ENCODE measurements around the gene ERBB4. TPM values are rescaled to one million over a fixed set of nuclear protein-coding genes. Genes with fewer than 3 reads are reported as not detected.

ERBB4 gene
- total RNA-seq, 1 donor from 2014 or later = 8.3 TPM

DNA sequence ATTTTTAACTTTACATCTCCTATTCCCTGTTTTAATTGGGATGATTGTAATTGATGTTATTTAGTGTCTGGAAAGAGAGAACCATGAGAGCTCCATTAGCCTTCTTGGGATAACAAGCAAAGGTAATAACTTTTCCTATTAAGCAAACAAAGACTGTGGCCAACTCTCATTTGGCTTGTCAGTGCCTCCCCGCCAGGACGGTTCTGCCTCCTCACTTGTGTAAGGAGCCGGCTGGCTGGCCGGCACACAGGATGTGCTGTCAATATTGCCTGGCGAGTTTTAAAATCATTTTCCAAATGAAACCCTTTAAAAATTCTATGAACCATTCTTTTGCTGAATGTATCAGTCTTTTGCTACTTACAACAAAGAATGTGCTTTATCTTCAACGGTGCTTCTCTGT, 1083.9 kb downstream of the ERBB4 start:
- no peak for DNase-seq
- TF ChIP-seq, protein P1, sequence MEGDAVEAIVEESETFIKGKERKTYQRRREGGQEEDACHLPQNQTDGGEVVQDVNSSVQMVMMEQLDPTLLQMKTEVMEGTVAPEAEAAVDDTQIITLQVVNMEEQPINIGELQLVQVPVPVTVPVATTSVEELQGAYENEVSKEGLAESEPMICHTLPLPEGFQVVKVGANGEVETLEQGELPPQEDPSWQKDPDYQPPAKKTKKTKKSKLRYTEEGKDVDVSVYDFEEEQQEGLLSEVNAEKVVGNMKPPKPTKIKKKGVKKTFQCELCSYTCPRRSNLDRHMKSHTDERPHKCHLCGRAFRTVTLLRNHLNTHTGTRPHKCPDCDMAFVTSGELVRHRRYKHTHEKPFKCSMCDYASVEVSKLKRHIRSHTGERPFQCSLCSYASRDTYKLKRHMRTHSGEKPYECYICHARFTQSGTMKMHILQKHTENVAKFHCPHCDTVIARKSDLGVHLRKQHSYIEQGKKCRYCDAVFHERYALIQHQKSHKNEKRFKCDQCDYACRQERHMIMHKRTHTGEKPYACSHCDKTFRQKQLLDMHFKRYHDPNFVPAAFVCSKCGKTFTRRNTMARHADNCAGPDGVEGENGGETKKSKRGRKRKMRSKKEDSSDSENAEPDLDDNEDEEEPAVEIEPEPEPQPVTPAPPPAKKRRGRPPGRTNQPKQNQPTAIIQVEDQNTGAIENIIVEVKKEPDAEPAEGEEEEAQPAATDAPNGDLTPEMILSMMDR (IDR thresholded peaks at IDR 0.05; ENCODE audit: borderline replicate concordance) = no peak
- Histone ChIP-seq H3K9me3 (replicated peaks) (no peaks in the 10 kb centered on the region), H3K4me1 (no peaks in the 10 kb centered on the region), H3K27me3 (ENCODE audit: low read depth) (no peaks in the 10 kb centered on the region), H3K27ac (replicated peaks) (no peak overlapping the region), H3K36me3 (no peaks in the 10 kb centered on the region), H3K4me3 (no peak overlapping the region)
- intact Hi-C loops (cut with micrococcal nuclease) = no loop called here

GRCh38 chr2:211453311-211453887, 1085.2 kb downstream of the ERBB4 start:
- H3K4me1 ChIP-seq = no peaks in the 10 kb centered on the region
- no peaks in the 10 kb centered on the region for H3K36me3 ChIP-seq
- DNase-seq = no peak
- TF ChIP-seq, protein P1 (IDR thresholded peaks at IDR 0.05; ENCODE audit: borderline replicate concordance) = no peak
- intact Hi-C loops (cut with micrococcal nuclease) = no loop called here
- no peak overlapping the region for H3K4me3 ChIP-seq
- no peaks in the 10 kb centered on the region for H3K27me3 ChIP-seq (ENCODE audit: low read depth)
- H3K27ac ChIP-seq (replicated peaks) = no peak overlapping the region
- H3K9me3 ChIP-seq (replicated peaks) = no peaks in the 10 kb centered on the region

DNA sequence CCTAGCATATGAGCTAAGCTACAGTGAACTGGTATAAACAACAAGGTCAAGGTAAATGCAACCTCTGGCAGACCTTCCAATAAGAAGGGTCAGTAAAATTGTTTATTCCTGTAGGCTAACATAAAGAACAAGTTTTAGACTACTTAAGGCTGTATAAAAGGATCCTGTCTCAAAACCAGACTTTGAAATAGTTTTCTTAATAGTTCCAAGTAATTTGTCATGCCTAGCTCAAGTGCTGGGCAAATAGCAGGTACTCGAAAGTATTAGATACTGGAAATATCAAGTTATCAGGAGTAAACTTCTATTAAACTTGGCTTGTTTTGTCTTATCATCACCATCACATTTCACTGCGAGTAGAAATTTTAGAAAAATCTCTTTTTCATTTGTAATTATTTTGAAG, 1087.0 kb downstream of the ERBB4 start:
- Histone ChIP-seq H3K27ac (replicated peaks) (no peak overlapping the region), H3K4me1 (no peaks in the 10 kb centered on the region), H3K36me3 (no peaks in the 10 kb centered on the region), H3K4me3 (no peak overlapping the region), H3K9me3 (replicated peaks) (no peaks in the 10 kb centered on the region), H3K27me3 (ENCODE audit: low read depth) (no peaks in the 10 kb centered on the region)
- TF ChIP-seq, protein P1 (IDR thresholded peaks at IDR 0.05; ENCODE audit: borderline replicate concordance) = no peak
- intact Hi-C loops (cut with micrococcal nuclease) = no loop called here
- no peak for DNase-seq

DNA sequence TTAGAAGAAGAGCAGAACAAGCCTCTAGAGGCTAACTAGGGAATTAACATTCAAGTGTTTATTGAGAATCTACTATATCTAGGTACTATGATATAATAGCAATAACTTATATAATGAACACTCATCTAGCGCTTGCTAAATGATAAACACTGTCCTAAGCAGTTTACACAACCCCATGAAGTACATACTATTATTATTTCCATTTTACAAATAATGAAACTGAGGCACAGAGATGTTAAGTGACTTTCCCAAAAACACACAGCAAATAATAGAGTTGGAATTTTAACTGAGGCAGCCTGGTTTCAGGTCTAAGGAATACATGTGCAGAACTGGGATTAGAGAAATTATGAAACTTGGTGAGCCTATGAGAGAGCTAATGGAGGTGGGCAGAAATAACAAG, 1088.8 kb downstream of the ERBB4 start:
- intact Hi-C loops (cut with micrococcal nuclease) = no loop called here
- Histone ChIP-seq H3K27me3 (ENCODE audit: low read depth) (no peaks in the 10 kb centered on the region), H3K27ac (replicated peaks) (no peak overlapping the region), H3K4me3 (no peak overlapping the region), H3K4me1 (no peaks in the 10 kb centered on the region), H3K9me3 (replicated peaks) (no peaks in the 10 kb centered on the region), H3K36me3 (no peaks in the 10 kb centered on the region)
- DNase-seq = no peak
- TF ChIP-seq, protein P1 (IDR thresholded peaks at IDR 0.05; ENCODE audit: borderline replicate concordance) = no peak

- no peak overlapping the region for H3K4me3 ChIP-seq
- H3K36me3 ChIP-seq = no peaks in the 10 kb centered on the region
- no peaks in the 10 kb centered on the region for H3K4me1 ChIP-seq
- no peaks in the 10 kb centered on the region for H3K27me3 ChIP-seq (ENCODE audit: low read depth)
- no peak for DNase-seq
- intact Hi-C loops (cut with micrococcal nuclease) = no loop called here
- TF ChIP-seq, protein P1 (IDR thresholded peaks at IDR 0.05; ENCODE audit: borderline replicate concordance) = no peak
- no peaks in the 10 kb centered on the region for H3K9me3 ChIP-seq (replicated peaks)
- no peak overlapping the region for H3K27ac ChIP-seq (replicated peaks)
Observed at GRCh38 chr2:211447548-211447947, 1091.1 kb downstream of the ERBB4 start.
